Left lung (tissue), 10 donors: Measurements from ENCODE around the gene SH3GL1. TPM values are rescaled to one million over a fixed set of nuclear protein-coding genes. Genes with fewer than 3 reads are reported as not detected.

ENCODE experiments used
- ATAC-seq: fragments of 200-7000 bp; cut with Tn5 transposase; one replicate; pipeline ENCODE4 v1.9.1; 2020; ENCODE audit warnings: moderate library complexity
- DNase-seq, 4 donors: peaks; one replicate each; pipeline ENCODE4 v3.0.0-alpha.2; 2013 to 2020
- H3K27ac ChIP-seq, 2 donors: fragments of 200-600 bp; sonication (generic) in 1 of 2; one replicate each; pipeline versions ENCODE4 v1.5.0 to v1.8.0; 2020 to 2021
- H3K27me3 ChIP-seq, 2 donors: fragments of 200-600 bp; sonication (generic) in 1 of 2; one replicate each; pipeline versions ENCODE4 v1.5.0 to v1.8.0; 2020 to 2021
- H3K36me3 ChIP-seq, 2 donors: fragments of 200-600 bp; sonication (generic) in 1 of 2; one replicate each; pipeline versions ENCODE4 v1.5.0 to v1.8.0; 2020 to 2021
- H3K4me1 ChIP-seq, 2 donors: fragments of 200-600 bp; one replicate each; pipeline ENCODE4 v1.8.0; 2021
- H3K4me3 ChIP-seq, 2 donors: fragments of 200-600 bp; sonication (generic) in 1 of 2; one replicate each; pipeline versions ENCODE4 v1.5.0 to v1.8.0; 2020 to 2021; ENCODE audit warnings: mild to moderate bottlenecking in 1 of 2
- H3K9me3 ChIP-seq, 2 donors: fragments of 200-600 bp; sonication (generic) in 1 of 2; one replicate each; pipeline versions ENCODE4 v1.5.0 to v1.8.0; 2020 to 2021
- intact Hi-C, 2 donors: fragments of 100-400 bp; cut with DNase I; formaldehyde crosslinking; loops; one replicate each; pipeline versions ENCODE4 v1.11.2 to v1.14.2; 2022
- polyA plus RNA-seq, 6 donors: library from polyadenylated mRNA; unstranded; fragments of 120-200 nt; gene quantifications; one replicate each; pipeline ENCODE4 v1.2.1, GENCODE V29; 2013; ENCODE audit not compliant: insufficient read length in 6 of 6
- total RNA-seq, 2 donors: library from RNA; stranded (reverse); fragmentation: NEBNext Ultra II Directional; extraction: Animal tissue kit (Norgen Biotek cat#: 25700); gene quantifications; one replicate each; pipeline ENCODE4 v1.2.1, GENCODE V29; 2021
- TF ChIP-seq, protein P1 (sequence below), 2 donors: fragments of 200-600 bp; sonication (generic) in 1 of 2; IDR thresholded peaks; one replicate each; pipeline versions ENCODE4 v1.5.0 to v1.8.0; 2021; ENCODE audit warnings: antibody characterized with exemption in 2 of 2
- donor health status: DM: no; HTN: yes; CAD: no.
- donor health status: DM: no; HTN: no; CAD: no.

SH3GL1 gene
- total and polyA plus RNA-seq, 8 donors: 64.6 to 119 (median 84.4) TPM

DNA sequence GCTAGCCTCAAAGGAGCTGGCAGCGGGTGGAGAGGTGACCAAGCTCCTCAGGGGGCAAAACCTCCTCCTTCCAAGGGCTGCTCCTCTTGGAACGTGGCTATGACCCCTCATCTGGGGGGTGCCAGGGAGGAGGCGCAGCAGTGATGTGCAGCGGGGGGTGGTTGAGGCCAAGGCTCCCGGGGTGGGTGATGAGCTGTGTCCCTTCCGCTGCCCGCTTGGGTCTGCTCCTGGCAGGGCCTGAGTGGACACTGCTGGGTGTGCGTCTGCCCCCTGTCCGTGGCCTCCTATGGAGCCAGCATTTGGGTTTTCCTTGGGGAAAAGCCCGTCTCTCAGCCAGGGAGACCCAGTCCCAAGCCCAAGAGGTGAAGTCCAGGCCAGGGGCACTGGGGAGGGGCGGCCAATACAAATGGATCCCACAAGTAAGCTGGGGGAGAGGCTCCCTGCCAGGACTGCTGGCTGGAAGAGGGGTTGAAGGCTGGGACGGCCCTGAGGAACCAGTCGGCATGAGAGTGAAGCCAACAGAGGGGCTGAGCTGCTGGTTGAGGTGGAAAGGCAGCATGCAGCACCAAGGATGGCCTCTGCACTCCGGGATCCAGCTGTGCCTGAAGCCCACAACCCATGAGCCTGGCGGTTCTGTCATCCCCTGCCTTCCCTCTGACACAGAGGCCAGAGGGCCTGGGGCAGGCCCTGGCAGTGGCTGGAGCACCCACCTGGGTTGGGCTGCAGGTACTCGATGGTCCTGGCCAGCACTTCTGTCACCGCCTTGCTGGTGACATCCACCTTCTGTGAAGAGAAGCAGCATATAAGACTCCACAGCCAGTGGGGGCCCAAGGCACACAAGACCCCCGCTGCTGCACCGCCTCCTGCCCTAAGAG, 34.3 kb downstream of the SH3GL1 start:
- H3K27me3 ChIP-seq: no peaks in the 10 kb centered on the region
- intact Hi-C loops: no loop called here
- no peak overlapping the region for H3K4me3 ChIP-seq
- H3K9me3 ChIP-seq: no peaks in the 10 kb centered on the region
- H3K36me3 ChIP-seq: peaks cover 0 to 67% of the 10 kb centered on the region in 2 donors
- ATAC-seq: no peak
- no peak overlapping the region for H3K27ac ChIP-seq
- peaks cover 28 to 39% of the 10 kb centered on the region in 2 donors for H3K4me1 ChIP-seq
- TF ChIP-seq, protein P1, sequence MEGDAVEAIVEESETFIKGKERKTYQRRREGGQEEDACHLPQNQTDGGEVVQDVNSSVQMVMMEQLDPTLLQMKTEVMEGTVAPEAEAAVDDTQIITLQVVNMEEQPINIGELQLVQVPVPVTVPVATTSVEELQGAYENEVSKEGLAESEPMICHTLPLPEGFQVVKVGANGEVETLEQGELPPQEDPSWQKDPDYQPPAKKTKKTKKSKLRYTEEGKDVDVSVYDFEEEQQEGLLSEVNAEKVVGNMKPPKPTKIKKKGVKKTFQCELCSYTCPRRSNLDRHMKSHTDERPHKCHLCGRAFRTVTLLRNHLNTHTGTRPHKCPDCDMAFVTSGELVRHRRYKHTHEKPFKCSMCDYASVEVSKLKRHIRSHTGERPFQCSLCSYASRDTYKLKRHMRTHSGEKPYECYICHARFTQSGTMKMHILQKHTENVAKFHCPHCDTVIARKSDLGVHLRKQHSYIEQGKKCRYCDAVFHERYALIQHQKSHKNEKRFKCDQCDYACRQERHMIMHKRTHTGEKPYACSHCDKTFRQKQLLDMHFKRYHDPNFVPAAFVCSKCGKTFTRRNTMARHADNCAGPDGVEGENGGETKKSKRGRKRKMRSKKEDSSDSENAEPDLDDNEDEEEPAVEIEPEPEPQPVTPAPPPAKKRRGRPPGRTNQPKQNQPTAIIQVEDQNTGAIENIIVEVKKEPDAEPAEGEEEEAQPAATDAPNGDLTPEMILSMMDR (IDR thresholded peaks at IDR 0.05): no peak
- DNase-seq: no peak

DNA sequence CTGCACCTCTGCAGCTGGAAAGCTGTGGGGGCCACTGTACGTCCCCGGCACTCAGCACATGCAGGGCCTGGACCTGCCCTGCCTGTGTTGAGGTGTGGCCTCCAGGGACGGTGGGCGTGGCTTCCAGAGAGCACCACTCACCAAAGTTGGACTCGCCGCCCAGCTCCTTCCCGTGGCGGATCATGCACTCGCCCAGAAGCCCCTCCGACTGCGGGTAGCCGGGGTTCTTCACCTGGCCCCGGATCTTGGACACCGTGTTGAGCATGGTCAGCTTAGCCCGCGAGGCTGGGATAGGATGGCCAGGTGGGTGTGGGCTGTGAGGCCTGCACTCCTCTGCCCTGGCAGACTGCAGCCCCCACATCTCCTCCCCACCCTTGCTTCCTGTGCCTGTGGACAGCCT, 35.0 kb downstream of the SH3GL1 start:
- no peak overlapping the region for H3K27ac ChIP-seq
- no peak overlapping the region for H3K4me3 ChIP-seq
- DNase-seq (no peak), ATAC-seq (no peak)
- intact Hi-C loops: no loop called here
- no peaks in the 10 kb centered on the region for H3K9me3 ChIP-seq
- peaks cover 26 to 32% of the 10 kb centered on the region in 2 donors for H3K4me1 ChIP-seq
- TF ChIP-seq, protein P1 (IDR thresholded peaks at IDR 0.05): no peak
- peaks cover 0 to 74% of the 10 kb centered on the region in 2 donors for H3K36me3 ChIP-seq
- no peaks in the 10 kb centered on the region for H3K27me3 ChIP-seq

DNA sequence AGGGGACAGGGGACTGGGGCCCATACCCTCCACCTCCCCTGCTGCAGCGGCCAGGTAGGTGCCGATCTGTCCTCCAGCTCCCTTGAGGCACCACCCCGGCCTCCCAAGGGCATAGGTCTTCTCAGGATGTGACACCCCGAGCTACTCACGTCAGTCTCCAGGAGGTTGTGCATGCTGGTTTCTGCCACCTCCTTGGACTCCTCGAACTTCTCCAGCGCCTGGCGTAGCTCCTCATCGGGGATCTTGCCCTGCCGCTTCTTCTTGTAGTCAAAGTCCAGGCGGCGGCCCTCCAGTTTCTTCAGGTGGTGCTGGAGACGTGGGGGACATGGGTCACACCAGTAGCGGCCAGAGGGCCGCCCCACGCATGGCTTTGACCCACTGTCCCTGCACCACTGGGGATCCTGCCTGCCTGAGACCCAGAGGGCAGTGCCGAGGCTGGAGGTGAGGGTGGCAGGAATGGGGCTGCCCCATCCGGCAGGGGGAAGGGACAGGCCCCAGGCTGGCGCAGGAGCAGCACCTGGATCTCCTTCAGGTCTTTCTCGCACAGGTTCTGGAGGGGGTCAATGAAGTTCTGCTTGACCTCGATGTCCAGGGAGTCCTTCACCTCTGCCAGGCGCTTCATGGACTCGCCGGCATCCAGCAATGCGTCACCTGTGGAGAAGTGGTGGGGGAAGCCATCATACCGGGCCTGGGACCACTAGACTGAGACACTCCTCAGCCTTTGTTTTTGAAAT, 36.6 kb downstream of the SH3GL1 start:
- no peaks in the 10 kb centered on the region for H3K27me3 ChIP-seq
- TF ChIP-seq, protein P1 (IDR thresholded peaks at IDR 0.05): no peak
- H3K9me3 ChIP-seq: no peaks in the 10 kb centered on the region
- no peak overlapping the region for H3K4me3 ChIP-seq
- no peak for ATAC-seq
- intact Hi-C loops: no loop called here
- H3K4me1 ChIP-seq: peaks cover 11 to 16% of the 10 kb centered on the region in 2 donors
- peaks cover 0 to 90% of the 10 kb centered on the region in 2 donors for H3K36me3 ChIP-seq
- H3K27ac ChIP-seq: no peak overlapping the region
- DNase-seq: no peak

DNA sequence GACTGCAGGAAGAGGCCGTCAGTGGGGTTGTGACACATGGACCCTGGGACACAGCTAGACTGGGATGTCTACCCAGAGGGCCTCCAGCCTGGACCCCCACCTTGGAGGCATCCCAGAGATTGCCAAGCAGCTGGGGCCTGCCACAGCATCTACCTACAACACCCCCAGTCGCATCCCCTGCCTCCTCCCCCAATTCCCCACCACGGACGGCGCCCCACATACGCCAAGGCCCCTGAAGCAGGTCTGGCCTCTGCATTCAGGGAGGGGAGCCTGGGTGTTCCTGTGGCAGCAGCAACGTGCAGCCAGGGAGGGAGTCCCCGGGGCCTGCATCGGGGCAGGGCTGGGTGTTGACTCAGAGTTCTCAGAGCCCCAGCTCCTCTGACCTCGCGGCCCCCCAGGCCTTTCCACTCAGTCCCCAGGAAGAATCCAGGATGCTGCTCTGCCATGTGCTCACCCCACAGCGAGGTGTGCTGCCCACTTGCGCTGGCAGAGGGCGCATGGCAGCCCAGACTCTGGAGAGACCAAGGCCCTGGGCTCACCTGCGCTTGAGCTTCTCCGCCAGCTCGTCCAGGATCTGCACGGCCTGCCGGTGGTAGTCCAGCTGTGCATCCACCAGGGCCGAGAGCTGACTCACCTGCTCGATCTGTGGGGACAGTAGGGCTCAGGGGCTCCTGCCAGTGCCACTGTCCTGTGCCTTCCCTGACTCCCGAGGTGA, 37.4 kb downstream of the SH3GL1 start:
- intact Hi-C loops: no loop called here
- Histone ChIP-seq H3K9me3 (no peaks in the 10 kb centered on the region), H3K4me3 (no peak overlapping the region), H3K4me1 (peaks cover 3 to 9% of the 10 kb centered on the region in 2 donors), H3K36me3 (peaks cover 0 to 97% of the 10 kb centered on the region in 2 donors), H3K27ac (no peak overlapping the region), H3K27me3 (no peaks in the 10 kb centered on the region)
- no peak for ATAC-seq
- TF ChIP-seq, protein P1 (IDR thresholded peaks at IDR 0.05): no peak
- DNase-seq: no peak
